ENCODE data around the gene KRTAP10-3. TPM values are rescaled to one million over a fixed set of nuclear protein-coding genes. Genes with fewer than 3 reads are reported as not detected.
"Not testable (repeated sequence)": the region's sequence is repeated elsewhere in the genome, so short reads cannot be mapped to it uniquely, and the experiment has no call there.

KRTAP10-3 gene
- total and polyA plus RNA-seq, 9 donors: not detected

DNA sequence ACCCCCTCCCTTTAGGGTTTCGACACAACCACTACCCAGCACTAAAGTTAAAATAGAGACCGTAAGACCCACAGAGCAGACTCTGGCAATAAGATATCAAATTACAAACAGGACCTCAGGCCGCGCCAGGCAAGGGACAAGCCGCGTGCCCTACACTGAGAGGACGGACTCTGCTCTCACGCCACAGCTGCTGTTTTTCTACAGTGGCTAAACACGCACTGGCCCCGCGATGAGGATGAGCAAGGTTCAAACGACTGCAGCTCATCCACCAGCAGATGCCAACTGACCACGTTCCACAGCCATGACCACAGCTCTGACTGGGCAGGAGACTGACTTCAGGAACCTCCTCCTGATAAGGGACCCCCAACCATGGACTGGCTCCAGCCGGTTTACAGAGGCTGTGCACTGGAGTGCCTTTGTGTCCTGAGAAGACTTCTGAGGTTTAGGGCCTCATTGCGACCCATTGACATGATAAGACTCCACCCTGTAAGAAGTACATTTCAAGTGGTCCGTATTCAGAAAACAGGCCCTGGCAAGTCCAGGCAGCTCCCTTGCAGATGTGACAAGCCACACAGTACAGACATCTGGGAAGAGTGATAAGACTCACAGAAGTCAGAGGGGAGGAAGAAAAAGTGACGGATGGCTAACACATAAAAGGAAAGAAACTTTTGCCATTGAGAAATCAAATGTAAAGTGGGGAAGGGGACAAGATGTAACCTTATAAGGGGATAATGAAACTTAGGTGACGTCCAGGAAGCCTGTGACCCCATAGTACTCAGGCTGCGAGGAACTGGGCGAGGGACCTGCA, 35.2 kb upstream of the KRTAP10-3 start:
- Histone ChIP-seq H3K4me1 (ENCODE audit: insufficient read depth) (no peaks in the 10 kb centered on the region), H3K27me3 (no peaks in the 10 kb centered on the region), H3K9me3 (no peaks in the 10 kb centered on the region), H3K27ac (no peak overlapping the region), H3K36me3 (no peaks in the 10 kb centered on the region), H3K4me3 (no peak overlapping the region)
- TF ChIP-seq EP300 (IDR thresholded peaks at IDR 0.05) (no peak), POLR2A (IDR thresholded peaks at IDR 0.05) (no peak)
- TF ChIP-seq, protein P1, sequence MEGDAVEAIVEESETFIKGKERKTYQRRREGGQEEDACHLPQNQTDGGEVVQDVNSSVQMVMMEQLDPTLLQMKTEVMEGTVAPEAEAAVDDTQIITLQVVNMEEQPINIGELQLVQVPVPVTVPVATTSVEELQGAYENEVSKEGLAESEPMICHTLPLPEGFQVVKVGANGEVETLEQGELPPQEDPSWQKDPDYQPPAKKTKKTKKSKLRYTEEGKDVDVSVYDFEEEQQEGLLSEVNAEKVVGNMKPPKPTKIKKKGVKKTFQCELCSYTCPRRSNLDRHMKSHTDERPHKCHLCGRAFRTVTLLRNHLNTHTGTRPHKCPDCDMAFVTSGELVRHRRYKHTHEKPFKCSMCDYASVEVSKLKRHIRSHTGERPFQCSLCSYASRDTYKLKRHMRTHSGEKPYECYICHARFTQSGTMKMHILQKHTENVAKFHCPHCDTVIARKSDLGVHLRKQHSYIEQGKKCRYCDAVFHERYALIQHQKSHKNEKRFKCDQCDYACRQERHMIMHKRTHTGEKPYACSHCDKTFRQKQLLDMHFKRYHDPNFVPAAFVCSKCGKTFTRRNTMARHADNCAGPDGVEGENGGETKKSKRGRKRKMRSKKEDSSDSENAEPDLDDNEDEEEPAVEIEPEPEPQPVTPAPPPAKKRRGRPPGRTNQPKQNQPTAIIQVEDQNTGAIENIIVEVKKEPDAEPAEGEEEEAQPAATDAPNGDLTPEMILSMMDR (IDR thresholded peaks at IDR 0.05): no peak
- intact Hi-C loops (cut with DNase I): no loop called here
- DNase-seq: no peak
- WGBS, 3 donors: 30 to 39% (median 38%) methylated on average over 20 of the region's 20 CpGs

DNA sequence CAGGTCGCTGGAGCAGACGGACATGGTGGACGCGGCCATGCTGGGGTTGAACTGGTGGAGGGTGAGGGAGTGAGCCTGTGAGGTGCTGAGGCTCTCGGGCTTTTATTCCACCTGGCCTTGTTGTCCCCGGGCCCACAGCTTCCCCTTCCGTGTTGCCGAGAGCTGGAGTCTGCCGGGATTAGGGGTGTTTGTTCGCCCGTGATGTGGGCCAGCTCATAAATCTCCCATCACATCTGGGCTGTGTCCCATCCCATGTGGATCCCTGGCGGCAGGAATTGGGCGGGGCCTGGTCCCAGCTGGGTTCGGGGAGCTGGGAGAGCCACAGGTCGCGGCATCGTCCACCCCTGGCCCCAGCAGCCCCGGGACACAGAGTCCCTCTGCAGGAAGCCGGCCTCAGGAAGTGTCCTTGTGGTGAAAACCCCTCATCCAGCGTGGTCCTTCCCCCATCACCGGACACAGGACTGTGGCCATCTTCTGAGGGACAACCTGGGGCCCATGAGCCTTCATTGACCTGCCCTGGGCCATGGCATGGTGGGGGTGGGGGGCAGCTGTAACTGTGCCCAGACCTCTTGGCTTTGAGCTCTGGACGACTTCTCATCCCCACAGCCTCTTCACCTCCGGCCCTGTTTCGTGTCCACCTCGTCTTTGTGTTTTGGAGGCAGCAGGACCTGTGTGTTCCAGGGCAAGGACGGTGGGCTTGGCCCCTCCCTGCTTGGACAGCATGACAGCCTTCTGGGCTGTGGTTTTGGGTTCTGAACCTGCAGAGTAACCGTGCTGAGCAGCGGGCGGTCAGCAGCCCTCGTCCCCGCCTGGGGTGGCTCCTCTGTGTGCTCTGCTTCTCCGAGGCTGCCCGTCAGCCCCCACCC, 34.1 kb upstream of the KRTAP10-3 start, which contains the start of gene KRTAP10-6:
KRTAP10-6 (minus strand) TSS at position 60 of the 866 bp plus-strand sequence; CDS start at position 39, 21 bp downstream.
- H3K9me3 ChIP-seq: no peaks in the 10 kb centered on the region
- no peak within 1 kb of the TSS for H3K4me3 ChIP-seq
- no peak for DNase-seq
- H3K36me3 ChIP-seq: no peaks in the 10 kb centered on the region
- no peak within 1 kb of the TSS for H3K27ac ChIP-seq
- WGBS, 3 donors: 44 to 60% (median 50%) methylated on average over 33 of the region's 33 CpGs
- no peaks in the 10 kb centered on the region for H3K27me3 ChIP-seq
- intact Hi-C loops (cut with DNase I): no loop called here
- no peaks in the 10 kb centered on the region for H3K4me1 ChIP-seq (ENCODE audit: insufficient read depth)
- TF ChIP-seq POLR2A (IDR thresholded peaks at IDR 0.05) (no peak), EP300 (IDR thresholded peaks at IDR 0.05) (no peak)

DNA sequence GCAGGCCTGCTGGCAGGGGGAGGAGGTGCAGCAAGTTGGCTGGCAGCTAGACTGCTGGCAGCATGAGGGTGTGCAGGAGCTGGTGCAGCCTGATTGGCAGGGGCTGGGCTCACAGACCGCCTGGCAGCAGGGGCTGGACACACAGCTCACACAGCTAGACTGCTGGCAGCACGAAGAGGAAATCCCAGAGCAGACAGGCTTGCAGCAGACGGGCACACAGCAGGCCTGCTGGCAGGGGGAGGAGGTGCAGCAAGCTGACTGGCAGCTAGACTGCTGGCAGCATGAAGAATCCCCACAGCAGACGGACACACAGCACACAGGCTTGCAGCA, 33.2 kb upstream of the KRTAP10-3 start:
- not testable (repeated sequence) for H3K27me3 ChIP-seq; H3K4me3 ChIP-seq; DNase-seq; H3K36me3 ChIP-seq; H3K9me3 ChIP-seq; H3K4me1 ChIP-seq (ENCODE audit: insufficient read depth); H3K27ac ChIP-seq
- intact Hi-C loops (cut with DNase I): loop anchor here in 1 of 4 donors (2.0 kb wide), 1 partner anchor 47 kb away; no protein-coding TSS in a partner anchor
- WGBS, 3 donors: 36 to 63% (median 44%) methylated on average over 3 to 4 of the region's 4 CpGs

DNA sequence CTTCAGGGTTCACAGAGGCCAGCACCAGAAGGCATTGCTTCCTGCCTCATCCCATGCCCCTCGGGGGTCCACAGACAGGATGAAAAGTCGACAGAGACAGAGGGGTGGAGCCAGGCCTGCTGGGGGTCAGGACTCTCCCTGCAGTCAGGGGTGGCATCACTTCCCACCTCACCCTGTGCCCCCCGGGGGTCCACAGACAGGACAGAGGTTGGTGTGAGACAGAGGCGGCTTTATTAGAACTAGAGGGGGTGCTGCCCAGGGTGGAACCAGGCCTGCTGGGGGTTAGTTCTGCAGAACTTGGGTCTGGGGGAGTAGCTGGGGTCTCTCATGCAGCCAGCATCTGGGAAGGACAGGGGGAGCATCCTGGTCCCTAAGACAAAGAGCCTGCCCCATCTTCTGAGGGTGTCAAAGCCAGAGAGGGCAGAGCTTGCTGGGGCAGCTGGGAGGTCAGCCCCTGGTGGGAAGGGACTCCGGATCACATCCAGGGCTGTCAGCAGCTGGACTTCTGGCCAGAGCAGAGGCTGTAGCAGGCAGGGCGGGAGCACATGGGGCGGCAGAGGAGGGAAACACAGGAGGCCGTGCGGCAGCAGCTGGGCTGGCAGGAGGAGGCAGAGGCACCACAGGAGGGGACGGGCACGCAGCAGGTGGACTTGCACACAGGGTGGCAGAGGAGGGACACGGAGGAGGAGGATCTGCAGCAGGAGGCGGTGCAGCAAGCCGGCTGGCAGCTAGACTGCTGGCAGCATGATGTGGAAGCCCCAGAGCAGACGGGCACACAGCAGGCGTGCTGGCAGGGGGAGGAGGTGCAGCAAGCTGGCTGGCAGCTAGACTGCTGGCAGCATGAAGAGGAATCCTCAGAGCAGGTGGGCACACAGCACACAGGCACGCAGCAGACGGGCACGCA, 32.6 kb upstream of the KRTAP10-3 start:
- intact Hi-C loops (cut with DNase I): loop anchor here in 1 of 4 donors (2.0 kb wide), 1 partner anchor 48 kb away; no protein-coding TSS in a partner anchor
- H3K27ac ChIP-seq; H3K36me3 ChIP-seq; H3K9me3 ChIP-seq; H3K4me3 ChIP-seq; H3K4me1 ChIP-seq (ENCODE audit: insufficient read depth); H3K27me3 ChIP-seq; DNase-seq: not testable (repeated sequence)
- WGBS, 3 donors: 42 to 59% (median 56%) methylated on average over 11 to 18 of the region's 19 CpGs

DNA sequence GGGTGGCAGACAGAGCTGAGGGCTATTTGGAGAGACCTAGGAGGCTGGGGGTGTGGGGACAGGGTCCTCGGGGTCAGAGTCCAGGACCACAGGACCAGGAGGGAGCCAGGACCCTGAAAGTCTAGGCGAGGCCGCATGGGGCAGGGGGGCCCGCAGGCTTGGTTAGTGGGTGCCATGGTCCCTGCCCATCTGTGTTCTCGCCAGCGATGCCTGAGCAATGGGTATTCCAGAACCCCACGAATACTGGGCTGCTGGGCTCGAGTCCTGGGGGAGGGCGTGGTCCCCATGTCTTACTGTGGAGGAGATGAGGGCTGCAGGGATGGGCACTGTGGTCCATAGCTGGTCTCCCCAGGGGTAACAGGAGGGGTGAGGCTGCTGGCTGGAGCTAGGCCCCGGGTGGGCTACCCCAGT, 31.7 kb upstream of the KRTAP10-3 start:
- no peaks in the 10 kb centered on the region for H3K9me3 ChIP-seq
- H3K36me3 ChIP-seq: no peaks in the 10 kb centered on the region
- no peak overlapping the region for H3K27ac ChIP-seq
- DNase-seq: no peak
- no peaks in the 10 kb centered on the region for H3K27me3 ChIP-seq
- no peak overlapping the region for H3K4me3 ChIP-seq
- 62 to 85% (median 77%) methylated on average over 9 to 10 of the region's 10 CpGs for WGBS, 3 donors
- H3K4me1 ChIP-seq (ENCODE audit: insufficient read depth): no peaks in the 10 kb centered on the region
- intact Hi-C loops (cut with DNase I): loop anchor here in 1 of 4 donors (2.0 kb wide), 1 partner anchor 48 kb away; no protein-coding TSS in a partner anchor
- TF ChIP-seq POLR2A (IDR thresholded peaks at IDR 0.05) (no peak), EP300 (IDR thresholded peaks at IDR 0.05) (no peak)
- TF ChIP-seq, protein P1 (IDR thresholded peaks at IDR 0.05): no peak

Data from ovary (tissue), 9 donors.